H1 (cell line): Measurements from ENCODE around the gene JADE1. TPM values are rescaled to one million over a fixed set of nuclear protein-coding genes. Genes with fewer than 3 reads are reported as not detected.

Experiments used
- CTCF ChIA-PET: fragments of 300-600 bp; sonication (Branson Sonifier 250); formaldehyde crosslinking; loops from one replicate; lab custom pipeline; 2021; ENCODE audit not compliant: partially characterized antibody; lab: Charles Lee
- POLR2A ChIA-PET: fragments of 300-600 bp; sonication (Branson Sonifier 250); formaldehyde crosslinking; loops from one replicate; lab custom pipeline; 2021; ENCODE audit warnings: inconsistent platforms; ENCODE audit not compliant: partially characterized antibody; lab: Charles Lee
- DNase-seq, 2 experiments: peaks; one replicate each; pipeline versions ENCODE4 v3.0.0 to v3.0.0-alpha.2; 2010 to 2022; ENCODE audit warnings: low spot score in 2 of 2, low read depth in 1 of 2, mixed read lengths in 1 of 2
- FAIRE-seq: peaks from 2 replicates; lab custom pipeline; 2011; peaks lifted over from hg19 to GRCh38; lab: Jason Lieb, UNC
- H2AFZ ChIP-seq: 2 replicates; pipeline ENCODE4 v1.8.1; 2012; ENCODE audit warnings: low read length, inconsistent platforms
- H2AK5ac ChIP-seq: 2 replicates; pipeline ENCODE4 v1.6.1; 2013; ENCODE audit warnings: low read depth, low read length
- H2BK120ac ChIP-seq: replicated peaks from 2 replicates; pipeline ENCODE3; 2013; ENCODE audit warnings: low read depth, low read length, inconsistent platforms
- H2BK12ac ChIP-seq: 2 replicates; pipeline ENCODE4 v1.6.1; 2013; ENCODE audit warnings: low read depth, low read length
- H2BK15ac ChIP-seq: 2 replicates; pipeline ENCODE4 v1.6.1; 2013; ENCODE audit warnings: low read length
- H2BK20ac ChIP-seq: 2 replicates; pipeline ENCODE4 v1.6.1; 2013; ENCODE audit warnings: low read length
- H2BK5ac ChIP-seq: 2 replicates; pipeline ENCODE4 v1.6.1; 2013; ENCODE audit warnings: low read depth, low read length
- H3K14ac ChIP-seq: 2 replicates; pipeline ENCODE4 v1.6.1; 2013; ENCODE audit warnings: inconsistent platforms; ENCODE audit not compliant: insufficient read length
- H3K18ac ChIP-seq: 2 replicates; pipeline ENCODE4 v1.6.1; 2013; ENCODE audit warnings: low read length; ENCODE audit errors: extremely low read depth
- H3K23ac ChIP-seq: 2 replicates; pipeline ENCODE4 v1.6.1; 2013; ENCODE audit warnings: inconsistent platforms; ENCODE audit not compliant: insufficient read length
- H3K23me2 ChIP-seq: 2 replicates; pipeline ENCODE4 v1.6.1; 2013; ENCODE audit warnings: low read depth, low read length
- H3K27ac ChIP-seq: 2 replicates; pipeline ENCODE4 v1.6.1; 2011; ENCODE audit warnings: low read depth, low read length, inconsistent platforms
- H3K27me3 ChIP-seq, 4 experiments: replicated peaks in 1 of 4; 1 replicate in 1 of 4; 2 replicates in 3 of 4; pipeline versions ENCODE4 v1.6.1 to v1.8.1; 2011 to 2013; ENCODE audit warnings: low read length in 3 of 4, mild to moderate bottlenecking in 3 of 4, inconsistent platforms in 2 of 4, mixed read lengths in 2 of 4, moderate library complexity in 1 of 4; ENCODE audit not compliant: control insufficient read depth in 3 of 4, insufficient read depth in 3 of 4; ENCODE audit errors: extremely low read depth in 1 of 4
- H3K36me3 ChIP-seq, 4 experiments: 2 replicates each; pipeline versions ENCODE4 v1.6.1 to v1.8.1; 2011 to 2013; ENCODE audit warnings: mild to moderate bottlenecking in 4 of 4, low read length in 3 of 4, moderate library complexity in 2 of 4, control low read depth in 1 of 4, inconsistent platforms in 1 of 4; ENCODE audit not compliant: insufficient read depth in 4 of 4, control insufficient read depth in 2 of 4
- H3K4ac ChIP-seq: replicated peaks from 2 replicates; pipeline ENCODE3; 2013; ENCODE audit warnings: low read length, low read depth, mixed read lengths, inconsistent platforms; ENCODE audit not compliant: insufficient read length
- H3K4me1 ChIP-seq, 4 experiments: replicated peaks in 1 of 4; 1 replicate in 1 of 4; 2 replicates in 3 of 4; pipeline versions ENCODE4 v1.6.1 to v1.8.1; 2011 to 2013; ENCODE audit warnings: low read length in 3 of 4, inconsistent platforms in 2 of 4, mixed read lengths in 1 of 4; ENCODE audit not compliant: insufficient read depth in 4 of 4, control insufficient read depth in 3 of 4
- H3K4me2 ChIP-seq, 2 experiments: 2 replicates each; pipeline versions ENCODE4 v1.6.1 to v1.8.1; 2011 to 2013; ENCODE audit warnings: low read depth in 2 of 2, low read length in 2 of 2, control low read depth in 1 of 2, inconsistent platforms in 1 of 2, mild to moderate bottlenecking in 1 of 2; ENCODE audit not compliant: insufficient read depth in 1 of 2
- H3K4me3 ChIP-seq, 4 experiments: fragments of 200-600, 300-600 bp in 1 of 4; sonication (generic), shearing (Covaris generic), sonication (Bioruptor Twin) in 1 of 4; 2 replicates each; pipeline versions ENCODE4 v1.5.1 to v1.8.1; 2011 to 2016; ENCODE audit warnings: low read length in 4 of 4, low read depth in 3 of 4, control low read depth in 2 of 4, inconsistent platforms in 2 of 4, mild to moderate bottlenecking in 2 of 4, mixed read lengths in 1 of 4, moderate library complexity in 1 of 4; ENCODE audit not compliant: insufficient read depth in 2 of 4; ENCODE audit errors: extremely low read depth in 1 of 4
- H3K56ac ChIP-seq: replicated peaks from 2 replicates; pipeline ENCODE3; 2013; ENCODE audit warnings: low read depth, mild to moderate bottlenecking, mixed read lengths, low read length, inconsistent platforms; ENCODE audit not compliant: insufficient read length
- H3K79me1 ChIP-seq: 2 replicates; pipeline ENCODE4 v1.6.1; 2013; ENCODE audit warnings: low read depth, low read length, control low read depth
- H3K79me2 ChIP-seq, 2 experiments: 2 replicates each; pipeline versions ENCODE4 v1.6.1 to v1.8.1; 2012 to 2013; ENCODE audit warnings: low read length in 2 of 2, mild to moderate bottlenecking in 2 of 2, inconsistent platforms in 1 of 2; ENCODE audit not compliant: insufficient read depth in 2 of 2, control insufficient read depth in 1 of 2
- H3K9ac ChIP-seq, 4 experiments: replicated peaks in 1 of 4; 1 replicate in 1 of 4; 2 replicates in 3 of 4; pipeline versions ENCODE4 v1.6.1 to v1.8.1; 2011 to 2013; ENCODE audit warnings: low read depth in 3 of 4, low read length in 3 of 4, control low read depth in 2 of 4, mild to moderate bottlenecking in 2 of 4, moderate library complexity in 2 of 4, inconsistent platforms in 1 of 4; ENCODE audit errors: extremely low read depth in 1 of 4
- H3K9me3 ChIP-seq, 2 experiments: 2 replicates each; pipeline versions ENCODE4 v1.6.1 to v1.8.1; 2012 to 2013; ENCODE audit warnings: mild to moderate bottlenecking in 2 of 2, moderate library complexity in 2 of 2, control low read depth in 1 of 2, inconsistent platforms in 1 of 2, low read depth in 1 of 2, low read length in 1 of 2, mixed read lengths in 1 of 2; ENCODE audit not compliant: insufficient read depth in 2 of 2
- H4K20me1 ChIP-seq, 2 experiments: replicated peaks in 1 of 2; 2 replicates each; pipeline versions ENCODE3 to v1.8.1; 2011 to 2013; ENCODE audit warnings: inconsistent platforms in 2 of 2, low read length in 2 of 2, mild to moderate bottlenecking in 1 of 2; ENCODE audit not compliant: insufficient read depth in 2 of 2, control insufficient read depth in 1 of 2
- H4K5ac ChIP-seq: 2 replicates; pipeline ENCODE4 v1.6.1; 2013; ENCODE audit warnings: low read length, low read depth, mixed read lengths, inconsistent platforms; ENCODE audit not compliant: insufficient read length
- H4K8ac ChIP-seq: 2 replicates; pipeline ENCODE4 v1.8.0; 2013; ENCODE audit warnings: mild to moderate bottlenecking, moderate library complexity, low read length, inconsistent platforms; ENCODE audit not compliant: insufficient read depth; ENCODE audit errors: extremely low read depth
- H4K91ac ChIP-seq: replicated peaks from 2 replicates; pipeline ENCODE3; 2013; ENCODE audit warnings: low read length, mixed read lengths, inconsistent platforms; ENCODE audit not compliant: insufficient read length
- EP300 ChIP-seq, 2 experiments: IDR thresholded peaks; 1 replicate in 1 of 2; 2 replicates in 1 of 2; pipeline ENCODE4 v1.6.1; 2011 to 2012; ENCODE audit warnings: low read depth in 2 of 2, low read length in 2 of 2, mild to moderate bottlenecking in 2 of 2, borderline replicate concordance in 1 of 2, inconsistent platforms in 1 of 2, moderate library complexity in 1 of 2
- GTF2F1 ChIP-seq: IDR thresholded peaks from 2 replicates; pipeline ENCODE4 v1.6.1; 2012; ENCODE audit warnings: low read depth, low read length, improper control_type of control experiment, borderline replicate concordance
- JUN ChIP-seq: IDR thresholded peaks from 2 replicates; pipeline ENCODE4 v1.6.1; 2011; ENCODE audit warnings: low read depth, mild to moderate bottlenecking, improper control_type of control experiment, low read length
- PHF8 ChIP-seq: fragments of 200-600 bp; sonication (generic); conservative IDR thresholded peaks from 2 replicates; pipeline ENCODE4 v1.7.1; 2012; ENCODE audit warnings: low read depth, mild to moderate bottlenecking, inconsistent platforms, low read length, moderate library complexity
- RBBP5 ChIP-seq: IDR thresholded peaks from 2 replicates; pipeline ENCODE4 v1.7.1; 2012; ENCODE audit warnings: low read depth, mild to moderate bottlenecking, inconsistent platforms, low read length, moderate library complexity, borderline replicate concordance
- RNF2 ChIP-seq: fragments of 200-900, 300-1000 bp; sonication (generic); IDR thresholded peaks from 2 replicates; pipeline ENCODE4 v1.7.1; 2016; ENCODE audit warnings: borderline replicate concordance, low read depth, mild to moderate bottlenecking, antibody characterized with exemption, low read length; ENCODE audit not compliant: poor library complexity, severe bottlenecking; ENCODE audit errors: missing control alignments
- SAP30 ChIP-seq: fragments of 300-600 bp; sonication (generic); IDR thresholded peaks from 2 replicates; pipeline ENCODE4 v1.7.1; 2012; ENCODE audit warnings: low read length, moderate library complexity, mild to moderate bottlenecking, inconsistent platforms; ENCODE audit not compliant: insufficient read depth, insufficient replicate concordance
- TBP ChIP-seq: IDR thresholded peaks from 2 replicates; pipeline ENCODE4 v1.6.1; 2011; ENCODE audit warnings: low read depth, low read length, improper control_type of control experiment
- YY1 ChIP-seq: IDR thresholded peaks from 2 replicates; pipeline ENCODE4 v1.6.1; 2011; ENCODE audit warnings: low read depth, mild to moderate bottlenecking, low read length
- WGBS, 2 experiments: shearing (Covaris generic) in 1 of 2; methylation state at CpG; one replicate each; pipeline versions ENCODE4 v1.1.6 to v1.1.7; 2013 to 2015; ENCODE audit warnings: low lambda C conversion rate in 2 of 2, mixed read lengths in 2 of 2, inconsistent platforms in 1 of 2, low coverage in 1 of 2, missing lambda C conversion rate in 1 of 2; ENCODE audit not compliant: insufficient replicate concordance in 2 of 2, insufficient coverage in 1 of 2, insufficient read length in 1 of 2; ENCODE audit errors: extremely low coverage in 1 of 2, missing lambda C conversion rate in 1 of 2; 5-methylcytosine and 5-hydroxymethylcytosine counted together
- polyA plus RNA-seq, 7 experiments: library from polyadenylated mRNA; depleted of rRNA in 3 of 7; stranded (reverse) in 5 of 7; unstranded in 2 of 7; fragments of >200 nt in 5 of 7; fragments of 200-250 nt in 2 of 7; gene quantifications; 1 replicate in 5 of 7; 2 replicates in 1 of 7; 4 replicates in 1 of 7; pipeline versions ENCODE4 v1.2.1 to v1.2.3, GENCODE V29; 2011 to 2013; ENCODE audit warnings: missing spikeins in 2 of 7, mixed read lengths in 2 of 7
- total RNA-seq: library from RNA; stranded (reverse); fragmentation: NEBNext Ultra II Directional; extraction: Animal tissue kit (Norgen Biotek cat#: 25700); gene quantifications from 2 replicates; pipeline ENCODE4 v1.2.1, GENCODE V29; 2021

Gene JADE1
- total and polyA plus RNA-seq, 2 of the 8 experiments (the other 6 are each of a cell fraction or from before 2014, with no cell fraction given) = 37.7 to 213 TPM

- Histone ChIP-seq H4K20me1 (peaks cover 53 to 58% of the 10 kb centered on the region in 2 experiments), H2BK12ac (no peak overlapping the region), H2BK15ac (no peak overlapping the region), H4K8ac (no peak overlapping the region), H3K4me3 (no peak overlapping the region), H3K27ac (no peak overlapping the region), H3K9me3 (no peaks in the 10 kb centered on the region), H3K14ac (no peak overlapping the region), H3K4me1 (peaks cover 6 to 17% (median 12%) of the 10 kb centered on the region in 4 experiments), H3K4me2 (no peak overlapping the region; a peak in 1 of 4 replicates), H3K4ac (no peak overlapping the region), H2BK20ac (no peak overlapping the region), H4K5ac (no peak overlapping the region), H3K36me3 (peaks cover 21 to 80% (median 52%) of the 10 kb centered on the region in 4 experiments), H3K18ac (no peak overlapping the region), H3K79me1 (peaks cover 4% of the 10 kb centered on the region; the same call in 1 of the 2 replicates), H3K56ac (no peak overlapping the region), H2BK5ac (no peak overlapping the region), H2AFZ (no peak overlapping the region), H4K91ac (no peak overlapping the region), H3K23ac (no peak overlapping the region), H3K79me2 (peaks cover 81 to 100% of the 10 kb centered on the region in 2 experiments), H3K23me2 (no peaks in the 10 kb centered on the region), H3K9ac (no peak overlapping the region), H2BK120ac (no peak overlapping the region), H3K27me3 (no peaks in the 10 kb centered on the region), H2AK5ac (no peak overlapping the region)
- WGBS, 2 experiments = 89% methylated on average over 2 of the region's 2 CpGs; no CpG with 5 or more reads in 1 of the 2 experiments
- DNase-seq = no peak
- no peak for FAIRE-seq
- ChIA-PET POLR2A (interaction anchor here (0.5 to 21.1 kb wide), 12 partner anchors 8 to 154 kb away, joined by 3 to 204 read pairs (median 4); partner anchors contain the start of gene JADE1), CTCF (interaction anchor here (0.8 to 3.9 kb wide), 5 partner anchors 22 to 262 kb away, joined by 3 to 12 read pairs (median 4); no protein-coding TSS in a partner anchor)
- TF ChIP-seq PHF8 = no peak
- TF ChIP-seq TBP = no peak
- no peak for TF ChIP-seq YY1
- TF ChIP-seq JUN = no peak
- no peak for TF ChIP-seq SAP30
- no peak for TF ChIP-seq RBBP5
- no peak for TF ChIP-seq GTF2F1
- TF ChIP-seq RNF2 = no peak
- no peak for TF ChIP-seq EP300 (IDR thresholded peaks at IDR 0.05; ENCODE audit: borderline replicate concordance in 1 of 2, low read depth in 2 of 2, low read length in 2 of 2)
These were observed 27.7 kb downstream of the JADE1 start for GRCh38 chr4:128837198-128837597.
